ENCODE data around the gene DVL1. TPM values are rescaled to one million over a fixed set of nuclear protein-coding genes. Genes with fewer than 3 reads are reported as not detected.

The DVL1 gene
- total and polyA plus RNA-seq, 2 of the 13 experiments (the other 11 are each of a cell fraction or from before 2014, with no cell fraction given) = 30.8 to 60.4 TPM

DNA sequence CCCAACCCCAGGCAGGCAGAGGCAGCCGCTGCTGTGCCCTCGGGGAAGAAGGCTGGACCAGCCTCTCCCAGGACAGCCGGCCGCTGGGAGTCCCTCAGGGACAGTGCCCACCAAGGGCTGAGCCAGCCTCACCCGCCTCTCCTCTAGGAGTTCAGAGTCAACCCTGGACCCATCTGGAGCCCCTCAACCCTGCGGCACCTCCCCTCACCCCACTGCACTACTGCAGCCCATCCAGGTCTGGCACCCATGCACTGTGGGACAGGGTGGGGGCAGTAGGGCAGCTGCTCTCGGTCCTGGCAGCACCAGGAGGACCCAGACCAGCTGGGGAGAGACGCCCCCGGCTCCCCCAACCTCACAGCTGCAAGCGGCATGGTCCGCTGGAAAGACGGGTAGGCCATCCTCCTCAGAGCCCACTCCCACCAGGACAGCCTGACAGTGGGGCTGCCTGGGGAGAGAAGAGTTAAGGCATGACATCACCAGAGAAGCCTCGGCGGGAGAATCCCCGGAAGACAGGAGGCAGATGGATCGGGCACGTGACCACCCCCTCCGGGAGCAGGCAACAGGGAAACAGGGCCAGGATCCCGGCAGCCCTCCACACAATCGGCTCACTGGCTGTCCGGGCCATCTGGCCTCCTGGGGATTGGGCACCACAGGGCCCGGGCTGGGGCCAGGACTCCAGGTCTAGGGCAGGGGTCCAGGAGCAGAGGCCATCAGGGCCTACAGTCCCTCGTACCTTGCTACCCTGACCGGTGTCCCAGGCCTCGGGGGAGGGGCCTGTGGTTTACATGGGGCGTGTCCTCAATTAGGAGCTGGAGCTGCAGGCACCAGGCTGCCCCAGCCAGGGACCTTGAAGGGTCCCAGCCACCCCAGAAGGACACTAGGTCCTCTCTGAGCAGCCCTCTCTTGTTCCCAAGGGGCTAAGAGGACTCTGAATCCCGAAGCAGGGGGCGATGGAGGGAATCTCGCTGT lies 44.6 kb downstream of the DVL1 start (continued):
- TF ChIP-seq GATAD1 (CRISPR knock-in tag; IDR thresholded peaks at IDR 0.05) (no peak), GRHL1 (CRISPR knock-in tag; conservative IDR thresholded peaks at IDR 0.05) (no peak), KDM5B (CRISPR knock-in tag; IDR thresholded peaks at IDR 0.05; ENCODE audit: borderline replicate concordance) (peak; percentile 13; the same call in 1 of the 2 replicates), MAFG (CRISPR knock-in tag; IDR thresholded peaks at IDR 0.05) (no peak), MTF1 (CRISPR knock-in tag; IDR thresholded peaks at IDR 0.05) (no peak), GATA4 (IDR thresholded peaks at IDR 0.05; ENCODE audit: borderline replicate concordance, low read depth) (no peak), ARID5B (CRISPR knock-in tag; IDR thresholded peaks at IDR 0.05) (no peak), ZNF501 (CRISPR knock-in tag; IDR thresholded peaks at IDR 0.05) (peak; percentile 43; the same call in 1 of the 2 replicates), CREM (IDR thresholded peaks at IDR 0.05) (peak; percentile 23; the same call in 1 of the 2 replicates), CREM (CRISPR knock-in tag; IDR thresholded peaks at IDR 0.05) (no peak), ZNF782 (CRISPR knock-in tag; IDR thresholded peaks at IDR 0.05; ENCODE audit: borderline replicate concordance) (no peak), ZFX (CRISPR knock-in tag; IDR thresholded peaks at IDR 0.05; ENCODE audit: low read depth) (peak; percentile 68), GABPA (IDR thresholded peaks at IDR 0.05; ENCODE audit: low read depth, low read length) (no peak), GABPA (CRISPR knock-in tag; IDR thresholded peaks at IDR 0.05; ENCODE audit: low read depth) (peak; percentile 54; the same call in 1 of the 2 replicates), MTA1 (CRISPR knock-in tag; IDR thresholded peaks at IDR 0.05; ENCODE audit: borderline replicate concordance) (peak; percentile 37; the same call in 1 of the 2 replicates), POLR2G (IDR thresholded peaks at IDR 0.05; ENCODE audit: low read depth, low read length) (no peak; the same call in 1 of the 2 replicates)
- TF ChIP-seq, protein P1, sequence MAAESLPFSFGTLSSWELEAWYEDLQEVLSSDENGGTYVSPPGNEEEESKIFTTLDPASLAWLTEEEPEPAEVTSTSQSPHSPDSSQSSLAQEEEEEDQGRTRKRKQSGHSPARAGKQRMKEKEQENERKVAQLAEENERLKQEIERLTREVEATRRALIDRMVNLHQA (CRISPR knock-in tag; IDR thresholded peaks at IDR 0.05) = no peak
- TF ChIP-seq, protein P2, sequence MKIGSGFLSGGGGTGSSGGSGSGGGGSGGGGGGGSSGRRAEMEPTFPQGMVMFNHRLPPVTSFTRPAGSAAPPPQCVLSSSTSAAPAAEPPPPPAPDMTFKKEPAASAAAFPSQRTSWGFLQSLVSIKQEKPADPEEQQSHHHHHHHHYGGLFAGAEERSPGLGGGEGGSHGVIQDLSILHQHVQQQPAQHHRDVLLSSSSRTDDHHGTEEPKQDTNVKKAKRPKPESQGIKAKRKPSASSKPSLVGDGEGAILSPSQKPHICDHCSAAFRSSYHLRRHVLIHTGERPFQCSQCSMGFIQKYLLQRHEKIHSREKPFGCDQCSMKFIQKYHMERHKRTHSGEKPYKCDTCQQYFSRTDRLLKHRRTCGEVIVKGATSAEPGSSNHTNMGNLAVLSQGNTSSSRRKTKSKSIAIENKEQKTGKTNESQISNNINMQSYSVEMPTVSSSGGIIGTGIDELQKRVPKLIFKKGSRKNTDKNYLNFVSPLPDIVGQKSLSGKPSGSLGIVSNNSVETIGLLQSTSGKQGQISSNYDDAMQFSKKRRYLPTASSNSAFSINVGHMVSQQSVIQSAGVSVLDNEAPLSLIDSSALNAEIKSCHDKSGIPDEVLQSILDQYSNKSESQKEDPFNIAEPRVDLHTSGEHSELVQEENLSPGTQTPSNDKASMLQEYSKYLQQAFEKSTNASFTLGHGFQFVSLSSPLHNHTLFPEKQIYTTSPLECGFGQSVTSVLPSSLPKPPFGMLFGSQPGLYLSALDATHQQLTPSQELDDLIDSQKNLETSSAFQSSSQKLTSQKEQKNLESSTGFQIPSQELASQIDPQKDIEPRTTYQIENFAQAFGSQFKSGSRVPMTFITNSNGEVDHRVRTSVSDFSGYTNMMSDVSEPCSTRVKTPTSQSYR (CRISPR knock-in tag; IDR thresholded peaks at IDR 0.05; ENCODE audit: borderline replicate concordance) = no peak

Measured in HepG2 (cell line).